Tibial nerve (tissue), 4 donors: ENCODE data around the gene DMXL1.

Experiments used
- EP300 ChIP-seq, 2 donors: sonication (generic); formaldehyde crosslinking; IDR thresholded peaks; one replicate each; pipeline ENCODE4 v1.6.1; 2017; ENCODE audit warnings: antibody characterized with exemption in 2 of 2, mild to moderate bottlenecking in 1 of 2
- POLR2A ChIP-seq, 2 donors: fragments of 450-650 bp; IDR thresholded peaks; one replicate each; pipeline ENCODE4 v1.6.1; 2017; ENCODE audit warnings: antibody characterized with exemption in 2 of 2, mild to moderate bottlenecking in 2 of 2, moderate library complexity in 2 of 2
- TF ChIP-seq, protein P1 (sequence below), 5 experiments: fragments of 200-600 bp in 3 of 5; fragments of 450-650 bp in 2 of 5; sonication (generic) in 3 of 5; IDR thresholded peaks; one replicate each; pipeline ENCODE4 v1.5.1; 2016 to 2019; ENCODE audit warnings: antibody characterized with exemption in 5 of 5, mild to moderate bottlenecking in 3 of 5, moderate library complexity in 2 of 5

DNA sequence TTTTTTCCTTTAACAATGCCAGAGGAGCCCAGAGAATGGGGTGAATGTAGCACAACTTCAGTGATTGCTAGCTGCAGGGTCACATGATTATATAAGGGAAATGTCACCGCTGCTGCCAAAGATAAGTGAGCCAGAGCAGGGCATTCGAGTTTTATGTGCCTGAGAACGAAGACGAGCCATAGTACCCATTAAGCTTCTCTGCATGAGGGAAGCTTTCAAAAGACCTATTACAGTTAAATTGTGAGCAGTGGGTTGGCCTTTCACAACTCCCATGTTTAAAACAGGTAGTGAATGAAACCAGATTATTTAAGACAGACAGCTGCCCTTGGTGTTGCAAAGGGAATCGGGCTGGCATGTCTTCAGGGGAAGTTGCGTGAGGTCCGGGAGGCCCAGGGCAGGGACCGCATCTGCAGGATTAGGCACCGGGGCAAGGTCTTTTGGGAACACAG, 202.5 kb downstream of the DMXL1 start:
- TF ChIP-seq, protein P1, sequence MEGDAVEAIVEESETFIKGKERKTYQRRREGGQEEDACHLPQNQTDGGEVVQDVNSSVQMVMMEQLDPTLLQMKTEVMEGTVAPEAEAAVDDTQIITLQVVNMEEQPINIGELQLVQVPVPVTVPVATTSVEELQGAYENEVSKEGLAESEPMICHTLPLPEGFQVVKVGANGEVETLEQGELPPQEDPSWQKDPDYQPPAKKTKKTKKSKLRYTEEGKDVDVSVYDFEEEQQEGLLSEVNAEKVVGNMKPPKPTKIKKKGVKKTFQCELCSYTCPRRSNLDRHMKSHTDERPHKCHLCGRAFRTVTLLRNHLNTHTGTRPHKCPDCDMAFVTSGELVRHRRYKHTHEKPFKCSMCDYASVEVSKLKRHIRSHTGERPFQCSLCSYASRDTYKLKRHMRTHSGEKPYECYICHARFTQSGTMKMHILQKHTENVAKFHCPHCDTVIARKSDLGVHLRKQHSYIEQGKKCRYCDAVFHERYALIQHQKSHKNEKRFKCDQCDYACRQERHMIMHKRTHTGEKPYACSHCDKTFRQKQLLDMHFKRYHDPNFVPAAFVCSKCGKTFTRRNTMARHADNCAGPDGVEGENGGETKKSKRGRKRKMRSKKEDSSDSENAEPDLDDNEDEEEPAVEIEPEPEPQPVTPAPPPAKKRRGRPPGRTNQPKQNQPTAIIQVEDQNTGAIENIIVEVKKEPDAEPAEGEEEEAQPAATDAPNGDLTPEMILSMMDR (IDR thresholded peaks at IDR 0.05) = no peak
- TF ChIP-seq POLR2A (IDR thresholded peaks at IDR 0.05) (no peak), EP300 (IDR thresholded peaks at IDR 0.05) (no peak)
